OCI-LY7 (cell line): ENCODE results near the gene TUBGCP6. TPM values are rescaled to one million over a fixed set of nuclear protein-coding genes. Genes with fewer than 3 reads are reported as not detected.

Source experiments
- BruUV-seq: library from RNA; stranded (reverse); fragments of 400-500 nt; replicated peaks from 2 replicates; lab custom pipeline; 2021; lab: Mats Ljungman, UMichigan
- CTCF ChIA-PET: fragments of 300-600 bp; sonication (Branson Sonifier 250); formaldehyde crosslinking; loops from one replicate; lab custom pipeline; 2022; ENCODE audit warnings: antibody characterized with exemption; ENCODE audit not compliant: unreplicated experiment; lab: Charles Lee
- POLR2A ChIA-PET: fragments of 300-600 bp; sonication (Branson Sonifier 250); formaldehyde crosslinking; loops from one replicate; lab custom pipeline; 2022; ENCODE audit warnings: antibody characterized with exemption; lab: Charles Lee
- DNase-seq: peaks from one replicate; pipeline ENCODE4 v3.0.0-alpha.2; 2015; ENCODE audit warnings: low spot score
- H2AFZ ChIP-seq: fragments of 200-600 bp; sonication (generic), shearing (Covaris generic); 2 replicates; pipeline ENCODE4 v1.6.1; 2014; ENCODE audit warnings: mild to moderate bottlenecking, antibody characterized with exemption, low read length, moderate library complexity
- H3K27ac ChIP-seq: fragments of 200-600 bp; sonication (generic); 2 replicates; pipeline ENCODE4 v1.5.1; 2014; ENCODE audit warnings: mixed run types, low read depth, mild to moderate bottlenecking, moderate library complexity, low read length, inconsistent platforms; ENCODE audit not compliant: poor library complexity, severe bottlenecking
- H3K36me3 ChIP-seq: fragments of 200-600 bp; sonication (generic); 2 replicates; pipeline ENCODE4 v1.6.1; 2014; ENCODE audit warnings: mild to moderate bottlenecking, antibody characterized with exemption, low read length, moderate library complexity, mixed read lengths; ENCODE audit not compliant: insufficient read depth
- H3K4me1 ChIP-seq: fragments of 200-600 bp; sonication (generic); 2 replicates; pipeline ENCODE4 v1.5.1; 2014; ENCODE audit warnings: mild to moderate bottlenecking, low read length; ENCODE audit not compliant: insufficient read depth, poor library complexity, severe bottlenecking
- H3K4me2 ChIP-seq: fragments of 200-600 bp; sonication (generic); 2 replicates; pipeline ENCODE4 v1.6.1; 2014; ENCODE audit warnings: mild to moderate bottlenecking, low read length
- H3K4me3 ChIP-seq: fragments of 200-600 bp; sonication (generic); 2 replicates; pipeline ENCODE4 v1.5.1; 2014; ENCODE audit warnings: mild to moderate bottlenecking, low read depth, low read length; ENCODE audit not compliant: poor library complexity, severe bottlenecking
- H3K79me2 ChIP-seq: fragments of 200-600 bp; sonication (generic); 2 replicates; pipeline ENCODE4 v1.6.1; 2016; ENCODE audit warnings: low read depth, mild to moderate bottlenecking, low read length, moderate library complexity, mixed read lengths; ENCODE audit not compliant: insufficient read depth
- H3K9me2 ChIP-seq: fragments of 200-600 bp; sonication (generic); 2 replicates; pipeline ENCODE4 v1.6.1; 2016; ENCODE audit warnings: mild to moderate bottlenecking, low read length, mixed read lengths; ENCODE audit not compliant: insufficient read depth
- H3K9me3 ChIP-seq: fragments of 200-600 bp; sonication (generic); 2 replicates; pipeline ENCODE4 v1.6.1; 2014; ENCODE audit warnings: mild to moderate bottlenecking, mixed run types, low read length, mixed read lengths
- H4K20me1 ChIP-seq: fragments of 200-600 bp; sonication (generic); 2 replicates; pipeline ENCODE4 v1.6.1; 2014; ENCODE audit warnings: mild to moderate bottlenecking, antibody characterized with exemption, low read length, moderate library complexity, mixed read lengths; ENCODE audit not compliant: insufficient read depth
- EZH2phosphoT487 ChIP-seq: fragments of 200-600 bp; sonication (generic); IDR thresholded peaks from 2 replicates; pipeline ENCODE4 v1.6.1; 2018; ENCODE audit warnings: low read depth, borderline replicate concordance, mild to moderate bottlenecking, mixed run types, antibody characterized with exemption, low read length, moderate library complexity, mixed read lengths
- intact Hi-C: fragments of 100-400 bp; cut with micrococcal nuclease; formaldehyde crosslinking; loops from one replicate; pipeline ENCODE4 v1.10.0; 2022; ENCODE audit not compliant: unreplicated experiment
- total RNA-seq, 2 experiments: library from RNA; depleted of rRNA in 1 of 2; stranded (reverse); fragments of >200 nt in 1 of 2; shearing (Covaris generic) in 1 of 2; gene quantifications; 2 replicates each; pipeline ENCODE4 v1.2.3, GENCODE V29; 2014 to 2022
- TF ChIP-seq, protein P1 (sequence below): fragments of 200-600 bp; sonication (generic); conservative IDR thresholded peaks from 2 replicates; pipeline ENCODE4 v1.5.1; 2014; ENCODE audit warnings: mild to moderate bottlenecking, antibody characterized with exemption, low read length, moderate library complexity, mixed read lengths

The TUBGCP6 gene
- total RNA-seq, 2 experiments from 2014 or later, result 57.7 to 63.2 TPM

DNA sequence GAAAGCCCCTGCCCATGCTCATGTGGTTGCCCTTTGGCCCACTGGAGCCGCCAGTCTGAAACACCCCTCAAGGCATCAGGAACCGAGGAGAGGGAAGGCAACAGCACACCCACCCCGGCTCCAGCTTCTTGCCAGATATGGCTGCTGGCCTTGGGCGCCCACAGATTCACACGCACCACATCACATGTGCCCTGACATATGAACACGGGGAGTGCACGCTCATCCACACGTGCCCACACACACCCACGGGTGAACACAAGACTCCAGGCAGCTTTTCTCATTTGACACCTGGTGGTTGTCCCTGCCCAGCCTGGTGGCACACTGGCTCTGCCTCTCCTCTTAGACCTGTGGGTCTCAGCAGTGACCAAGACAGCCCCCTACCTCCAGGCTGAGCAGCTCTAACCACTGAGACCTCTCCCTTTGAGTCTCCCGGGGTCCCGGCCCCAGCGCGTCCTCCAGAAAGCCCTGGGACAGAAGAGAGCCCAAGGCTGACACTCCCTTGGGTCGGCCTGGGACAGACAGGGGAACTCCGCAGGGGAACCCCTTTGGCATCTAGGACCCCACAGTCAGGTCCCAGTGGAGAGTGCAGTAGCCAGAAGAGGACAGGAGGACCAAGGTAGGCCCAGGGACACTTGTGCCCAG lies 19.4 kb upstream of the TUBGCP6 start:
- DNase-seq, result no peak
- TF ChIP-seq, protein P1, sequence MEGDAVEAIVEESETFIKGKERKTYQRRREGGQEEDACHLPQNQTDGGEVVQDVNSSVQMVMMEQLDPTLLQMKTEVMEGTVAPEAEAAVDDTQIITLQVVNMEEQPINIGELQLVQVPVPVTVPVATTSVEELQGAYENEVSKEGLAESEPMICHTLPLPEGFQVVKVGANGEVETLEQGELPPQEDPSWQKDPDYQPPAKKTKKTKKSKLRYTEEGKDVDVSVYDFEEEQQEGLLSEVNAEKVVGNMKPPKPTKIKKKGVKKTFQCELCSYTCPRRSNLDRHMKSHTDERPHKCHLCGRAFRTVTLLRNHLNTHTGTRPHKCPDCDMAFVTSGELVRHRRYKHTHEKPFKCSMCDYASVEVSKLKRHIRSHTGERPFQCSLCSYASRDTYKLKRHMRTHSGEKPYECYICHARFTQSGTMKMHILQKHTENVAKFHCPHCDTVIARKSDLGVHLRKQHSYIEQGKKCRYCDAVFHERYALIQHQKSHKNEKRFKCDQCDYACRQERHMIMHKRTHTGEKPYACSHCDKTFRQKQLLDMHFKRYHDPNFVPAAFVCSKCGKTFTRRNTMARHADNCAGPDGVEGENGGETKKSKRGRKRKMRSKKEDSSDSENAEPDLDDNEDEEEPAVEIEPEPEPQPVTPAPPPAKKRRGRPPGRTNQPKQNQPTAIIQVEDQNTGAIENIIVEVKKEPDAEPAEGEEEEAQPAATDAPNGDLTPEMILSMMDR, result no peak
- TF ChIP-seq EZH2phosphoT487, result no peak
- Histone ChIP-seq H3K9me2 (no peaks in the 10 kb centered on the region), H3K9me3 (no peaks in the 10 kb centered on the region), H3K79me2 (peaks cover 15% of the 10 kb centered on the region), H3K27ac (no peak overlapping the region), H3K36me3 (no peaks in the 10 kb centered on the region), H3K4me1 (peaks cover 42% of the 10 kb centered on the region), H3K4me3 (no peak overlapping the region), H3K4me2 (no peak overlapping the region), H2AFZ (no peak overlapping the region), H4K20me1 (no peaks in the 10 kb centered on the region)
- no TSS peak for BruUV-seq
- POLR2A ChIA-PET, result no interaction called here
- intact Hi-C loops, result no loop called here
- CTCF ChIA-PET, result interaction anchor here (0.6 kb wide), 1 partner anchor 40 kb away, joined by 3 read pairs; no protein-coding TSS in a partner anchor

DNA sequence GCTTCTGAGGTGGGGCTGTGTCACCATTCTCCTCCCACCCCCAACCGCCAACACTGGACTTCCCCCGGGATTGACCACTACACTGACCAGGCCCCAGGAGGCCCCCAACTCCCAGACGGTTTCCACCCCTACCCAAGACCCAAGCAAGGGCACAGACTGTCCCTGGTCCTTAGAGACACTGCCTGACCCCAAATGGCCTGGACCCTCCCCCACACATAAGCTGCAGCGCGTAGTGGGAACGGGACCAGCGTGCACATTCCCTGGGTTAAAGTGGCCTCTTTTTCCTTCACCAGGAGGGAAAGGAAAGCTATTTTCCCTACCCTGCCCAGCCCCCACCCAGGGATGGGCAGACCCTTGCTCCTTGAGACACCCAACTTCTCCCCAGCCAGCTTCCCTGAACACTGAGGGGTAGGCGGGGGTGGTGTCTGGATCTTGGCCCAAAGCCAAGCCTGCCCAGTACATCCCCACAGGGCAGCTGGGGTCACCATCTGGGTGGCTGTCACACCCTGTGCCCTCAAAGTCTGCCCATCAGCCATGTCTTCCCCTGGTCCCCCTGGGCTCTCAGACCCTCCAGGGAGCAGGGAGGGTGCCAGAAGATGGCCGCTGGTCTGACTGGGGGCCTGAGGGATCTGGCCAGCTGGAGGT lies 18.3 kb upstream of the TUBGCP6 start:
- no TSS peak for BruUV-seq
- TF ChIP-seq, protein P1, result no peak
- TF ChIP-seq EZH2phosphoT487, result no peak
- Histone ChIP-seq H3K9me2 (no peaks in the 10 kb centered on the region), H3K4me3 (no peak overlapping the region), H3K9me3 (no peaks in the 10 kb centered on the region), H3K4me2 (peak overlapping the region; percentile 83), H3K4me1 (peaks cover 30% of the 10 kb centered on the region), H3K36me3 (peaks cover under 1% of the 10 kb centered on the region; the same call in 1 of the 2 replicates), H3K79me2 (peaks cover 15% of the 10 kb centered on the region), H3K27ac (peak overlapping the region; percentile 63), H2AFZ (no peak overlapping the region), H4K20me1 (no peaks in the 10 kb centered on the region)
- DNase-seq, result no peak
- ChIA-PET POLR2A (no interaction called here), CTCF (interaction anchor here (0.6 kb wide), 1 partner anchor 58 kb away, joined by 3 read pairs; no protein-coding TSS in a partner anchor)
- intact Hi-C loops, result no loop called here

DNA sequence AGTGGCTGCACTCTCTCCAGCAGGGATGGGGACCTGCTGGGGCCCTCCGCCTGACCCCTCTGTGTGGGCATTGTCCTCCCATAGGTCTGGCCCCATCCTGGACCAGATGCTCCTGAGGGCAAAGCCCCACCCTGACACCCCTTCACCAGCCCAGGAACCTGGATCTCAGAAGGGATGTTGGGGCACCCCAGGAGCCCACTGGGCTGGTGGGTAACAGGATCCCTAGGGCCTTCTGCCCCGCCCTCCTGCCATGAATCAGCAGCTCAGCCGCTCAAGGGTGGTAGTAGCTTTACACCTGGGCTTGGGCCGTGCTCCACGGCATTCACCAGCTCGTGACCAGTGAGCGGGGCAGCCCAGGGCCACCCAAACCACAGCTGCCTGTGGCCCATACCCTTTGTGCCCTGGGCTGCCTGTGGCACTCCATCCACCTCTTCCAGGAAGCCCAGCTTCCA lies 17.7 kb upstream of the TUBGCP6 start:
- Histone ChIP-seq H3K79me2 (peaks cover 15% of the 10 kb centered on the region), H3K4me3 (peak overlapping the region; percentile 83), H2AFZ (no peak overlapping the region), H3K4me2 (peak overlapping the region; percentile 83), H3K4me1 (peaks cover 25% of the 10 kb centered on the region), H3K9me3 (no peaks in the 10 kb centered on the region), H4K20me1 (no peaks in the 10 kb centered on the region), H3K36me3 (peaks cover 7% of the 10 kb centered on the region; the same call in 1 of the 2 replicates), H3K27ac (peak overlapping the region; percentile 63), H3K9me2 (no peaks in the 10 kb centered on the region)
- intact Hi-C loops, result no loop called here
- no TSS peak for BruUV-seq
- CTCF ChIA-PET, result interaction anchor here (0.6 kb wide), 1 partner anchor 14 kb away, joined by 6 read pairs; no protein-coding TSS in a partner anchor
- POLR2A ChIA-PET, result no interaction called here
- no peak for TF ChIP-seq EZH2phosphoT487
- TF ChIP-seq, protein P1, result no peak
- peak; percentile 68 for DNase-seq
